ENCODE results near the gene MOGAT2.

DNA sequence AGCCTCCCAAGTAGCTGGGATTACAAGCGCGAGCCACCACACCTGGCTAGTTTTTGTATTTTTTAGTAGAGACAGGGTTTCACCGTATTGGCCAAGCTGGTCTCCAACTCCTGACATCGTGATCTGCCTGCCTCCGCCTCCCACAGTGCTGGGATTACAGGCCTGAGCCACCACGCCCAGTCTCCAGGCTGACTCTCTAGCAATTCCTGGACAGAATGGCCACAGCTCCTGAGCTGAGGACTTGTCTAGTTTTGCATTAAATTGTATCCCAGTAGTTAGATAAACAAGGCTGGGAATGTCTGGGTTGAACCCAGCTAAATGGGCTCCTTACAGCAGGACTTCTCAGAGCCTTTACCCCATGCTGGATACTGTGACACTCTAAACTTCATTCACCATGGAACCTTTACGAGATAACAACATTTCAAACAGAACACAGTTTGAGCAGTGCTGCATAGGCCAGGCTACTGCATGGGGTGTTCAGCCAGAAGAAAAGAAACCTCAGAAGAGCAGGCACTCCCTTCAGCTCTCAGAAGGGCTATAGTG lies 13.9 kb upstream of the MOGAT2 start:
- TF ChIP-seq POLR2AphosphoS5 (IDR thresholded peaks at IDR 0.05; ENCODE audit: low read depth, low read length) = no peak
- TF ChIP-seq, protein P1, sequence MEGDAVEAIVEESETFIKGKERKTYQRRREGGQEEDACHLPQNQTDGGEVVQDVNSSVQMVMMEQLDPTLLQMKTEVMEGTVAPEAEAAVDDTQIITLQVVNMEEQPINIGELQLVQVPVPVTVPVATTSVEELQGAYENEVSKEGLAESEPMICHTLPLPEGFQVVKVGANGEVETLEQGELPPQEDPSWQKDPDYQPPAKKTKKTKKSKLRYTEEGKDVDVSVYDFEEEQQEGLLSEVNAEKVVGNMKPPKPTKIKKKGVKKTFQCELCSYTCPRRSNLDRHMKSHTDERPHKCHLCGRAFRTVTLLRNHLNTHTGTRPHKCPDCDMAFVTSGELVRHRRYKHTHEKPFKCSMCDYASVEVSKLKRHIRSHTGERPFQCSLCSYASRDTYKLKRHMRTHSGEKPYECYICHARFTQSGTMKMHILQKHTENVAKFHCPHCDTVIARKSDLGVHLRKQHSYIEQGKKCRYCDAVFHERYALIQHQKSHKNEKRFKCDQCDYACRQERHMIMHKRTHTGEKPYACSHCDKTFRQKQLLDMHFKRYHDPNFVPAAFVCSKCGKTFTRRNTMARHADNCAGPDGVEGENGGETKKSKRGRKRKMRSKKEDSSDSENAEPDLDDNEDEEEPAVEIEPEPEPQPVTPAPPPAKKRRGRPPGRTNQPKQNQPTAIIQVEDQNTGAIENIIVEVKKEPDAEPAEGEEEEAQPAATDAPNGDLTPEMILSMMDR (IDR thresholded peaks at IDR 0.05) = no peak

Data from Panc1 (cell line).